Sigmoid colon (tissue), 4 donors: ENCODE data around the gene ABCC3.

Experiments used
- CTCF ChIP-seq, 4 experiments: fragments of 450-650 bp in 3 of 4; fragments of 200-600 bp in 1 of 4; IDR thresholded peaks; one replicate each; pipeline ENCODE4 v1.5.1; 2016 to 2019; ENCODE audit warnings: antibody characterized with exemption in 4 of 4, mild to moderate bottlenecking in 3 of 4, moderate library complexity in 2 of 4
- EP300 ChIP-seq, 4 donors: sonication (generic); formaldehyde crosslinking; IDR thresholded peaks; one replicate each; pipeline ENCODE4 v1.6.1; 2017; ENCODE audit warnings: antibody characterized with exemption in 4 of 4
- POLR2AphosphoS5 ChIP-seq, 4 donors: sonication (generic); formaldehyde crosslinking; IDR thresholded peaks; one replicate each; pipeline ENCODE4 v1.6.1; 2017; ENCODE audit warnings: antibody characterized with exemption in 4 of 4

DNA sequence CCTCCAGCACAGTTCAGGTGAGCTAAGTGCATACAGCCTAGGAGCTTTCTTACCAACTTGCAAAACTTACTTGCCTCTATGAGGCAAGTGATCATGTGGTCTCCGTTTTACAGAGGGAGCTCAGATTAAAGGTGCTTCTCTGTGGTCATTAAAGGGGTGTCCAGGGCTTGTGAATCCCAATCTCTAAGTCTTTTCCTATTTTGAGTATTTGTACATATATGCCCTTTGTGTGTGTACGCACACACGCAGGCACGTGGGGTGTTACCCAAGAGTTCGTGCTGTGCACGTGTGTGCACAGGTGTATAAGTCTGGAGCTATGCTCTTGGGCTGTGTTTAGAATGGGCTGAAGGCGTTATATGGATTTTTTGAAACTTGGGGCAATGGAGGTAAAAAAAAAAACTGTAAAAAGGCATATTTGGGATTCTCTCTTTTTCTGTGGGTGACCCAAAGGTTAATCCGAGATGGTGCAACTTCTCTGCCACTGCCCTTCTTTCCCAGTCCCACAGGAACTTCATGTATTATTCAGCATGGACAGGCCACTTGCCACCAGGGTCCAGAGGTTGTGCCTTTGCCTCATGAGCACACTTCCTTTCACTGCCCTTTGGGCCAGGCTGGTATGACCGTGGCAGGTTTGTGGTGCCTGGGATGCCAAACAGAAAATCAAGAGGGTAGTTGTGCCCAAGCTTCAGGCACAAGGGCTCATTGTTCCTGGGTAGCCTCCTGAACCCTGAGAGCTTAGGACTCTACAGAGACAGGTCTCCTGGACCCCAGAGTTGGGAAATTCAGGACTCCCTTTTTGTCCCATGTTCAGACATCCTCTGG is 1.5 kb downstream of the ABCC3 start:
- TF ChIP-seq POLR2AphosphoS5 (IDR thresholded peaks at IDR 0.05) (no peak), EP300 (IDR thresholded peaks at IDR 0.05) (no peak), CTCF (IDR thresholded peaks at IDR 0.05) (no peak)
